Activated CD8-positive, alpha-beta T cell treated with anti-CD3 and anti-CD28 coated beads for 36 hours (primary cell): ENCODE results near the gene CAT. TPM values are rescaled to one million over a fixed set of nuclear protein-coding genes. Genes with fewer than 3 reads are reported as not detected.

Source experiments
- ATAC-seq: fragments of 200-7000 bp; cut with Tn5 transposase; one replicate; pipeline ENCODE4 v1.10.0; 2021; ENCODE audit warnings: mild to moderate bottlenecking, moderate library complexity
- CTCF ChIA-PET: fragments of 350-600 bp; sonication (Branson Sonifier 250); formaldehyde crosslinking; loops from one replicate; lab custom pipeline; 2021; ENCODE audit warnings: antibody characterized with exemption; lab: Charles Lee
- POLR2A ChIA-PET: fragments of 350-600 bp; sonication (Branson Sonifier 250); formaldehyde crosslinking; loops from one replicate; lab custom pipeline; 2021; ENCODE audit warnings: antibody characterized with exemption; lab: Charles Lee
- DNase-seq: peaks from one replicate; pipeline ENCODE4 v3.0.0-alpha.2; 2020
- H3K27ac Mint-ChIP-seq: one replicate; pipeline ENCODE4 v1.8.0; 2021; ENCODE audit warnings: mild to moderate bottlenecking, mixed read lengths
- H3K27me3 Mint-ChIP-seq: one replicate; pipeline ENCODE4 v1.8.0; 2021; ENCODE audit warnings: mixed read lengths
- H3K36me3 Mint-ChIP-seq: one replicate; pipeline ENCODE4 v1.8.0; 2021; ENCODE audit warnings: low read depth, mixed read lengths
- H3K4me1 Mint-ChIP-seq: one replicate; pipeline ENCODE4 v1.8.0; 2021; ENCODE audit warnings: low read depth, mixed read lengths
- H3K4me3 Mint-ChIP-seq: one replicate; pipeline ENCODE4 v1.8.0; 2021; ENCODE audit warnings: mild to moderate bottlenecking, moderate library complexity, mixed read lengths
- H3K9me3 Mint-ChIP-seq: one replicate; pipeline ENCODE4 v1.8.0; 2021; ENCODE audit warnings: mixed read lengths
- CTCF ChIP-seq: fragments of 200-600 bp; IDR thresholded peaks from one replicate; pipeline ENCODE4 v1.8.0; 2022; ENCODE audit warnings: antibody characterized with exemption, mild to moderate bottlenecking
- intact Hi-C: fragments of 100-400 bp; cut with micrococcal nuclease; formaldehyde crosslinking; loops from one replicate; pipeline ENCODE4 v1.10.0; 2022
- total RNA-seq, 2 experiments: library from RNA; stranded (reverse); gene quantifications; one replicate each; pipeline ENCODE4 v1.2.3, GENCODE V29; 2021

CAT gene
- total RNA-seq, 2 experiments from 2014 or later = 23.9 to 24.8 TPM

- CTCF ChIA-PET = no interaction called here
- H3K36me3 Mint-ChIP-seq = peaks cover 12% of the 10 kb centered on the region
Observed at GRCh38 chr11:34475656-34476055, 36.9 kb downstream of the CAT start.

GRCh38 chr11:34476849-34477248 is 38.1 kb downstream of the CAT start:
- Mint-ChIP-seq H3K27me3 (no peaks in the 10 kb centered on the region), H3K27ac (no peak overlapping the region), H3K9me3 (no peaks in the 10 kb centered on the region), H3K36me3 (peaks cover 7% of the 10 kb centered on the region), H3K4me1 (no peaks in the 10 kb centered on the region), H3K4me3 (no peak overlapping the region)
- POLR2A ChIA-PET = no interaction called here
- intact Hi-C loops = loop anchor here (10.0 kb wide), 1 partner anchor 302 kb away; no protein-coding TSS in a partner anchor
- DNase-seq (no peak), ATAC-seq (no peak)
- CTCF ChIA-PET = interaction anchor here (0.9 to 1.1 kb wide), 2 partner anchors 9 to 36 kb away, joined by 3 read pairs; no protein-coding TSS in a partner anchor
- TF ChIP-seq CTCF = no peak

More at GRCh38 chr11:34475656-34476055, 36.9 kb downstream of the CAT start:
- no peaks in the 10 kb centered on the region for H3K9me3 Mint-ChIP-seq
- H3K4me1 Mint-ChIP-seq = no peaks in the 10 kb centered on the region
- DNase-seq (no peak), ATAC-seq (no peak)
- POLR2A ChIA-PET = no interaction called here
- no peak overlapping the region for H3K4me3 Mint-ChIP-seq
- TF ChIP-seq CTCF = no peak
- intact Hi-C loops = loop anchor here (10.0 kb wide), 1 partner anchor 301 kb away; no protein-coding TSS in a partner anchor
- no peak overlapping the region for H3K27ac Mint-ChIP-seq
- no peaks in the 10 kb centered on the region for H3K27me3 Mint-ChIP-seq

GRCh38 chr11:34478845-34479663 is 40.3 kb downstream of the CAT start:
- H3K27me3 Mint-ChIP-seq = peaks cover 2% of the 10 kb centered on the region
- TF ChIP-seq CTCF = no peak
- intact Hi-C loops = loop anchor here (10.0 kb wide), 1 partner anchor 304 kb away; no protein-coding TSS in a partner anchor
- ChIA-PET CTCF (interaction anchor here (1.8 kb wide), 1 partner anchor 13 kb away, joined by 11 read pairs; no protein-coding TSS in a partner anchor), POLR2A (no interaction called here)
- H3K27ac Mint-ChIP-seq = no peak overlapping the region
- ATAC-seq (no peak), DNase-seq (no peak)
- no peaks in the 10 kb centered on the region for H3K9me3 Mint-ChIP-seq
- no peaks in the 10 kb centered on the region for H3K4me1 Mint-ChIP-seq
- no peak overlapping the region for H3K4me3 Mint-ChIP-seq
- H3K36me3 Mint-ChIP-seq = no peaks in the 10 kb centered on the region

- intact Hi-C loops = no loop called here
- no peak for TF ChIP-seq CTCF
- no peak for ATAC-seq
- peaks cover 2% of the 10 kb centered on the region for H3K27me3 Mint-ChIP-seq
- POLR2A ChIA-PET = interaction anchor here (0.7 kb wide), 1 partner anchor 1473 kb away, joined by 3 read pairs; no protein-coding TSS in a partner anchor
- H3K36me3 Mint-ChIP-seq = no peaks in the 10 kb centered on the region
- no peak overlapping the region for H3K27ac Mint-ChIP-seq
- no peak for DNase-seq
- no peak overlapping the region for H3K4me3 Mint-ChIP-seq
- CTCF ChIA-PET = interaction anchor here (1.8 to 3.7 kb wide), 2 partner anchors 12 kb away, joined by 11 to 18 read pairs; no protein-coding TSS in a partner anchor
- H3K9me3 Mint-ChIP-seq = no peaks in the 10 kb centered on the region
- H3K4me1 Mint-ChIP-seq = no peaks in the 10 kb centered on the region
Observed at GRCh38 chr11:34480314-34480713, 41.6 kb downstream of the CAT start.

GRCh38 chr11:34481307-34481706 is 42.6 kb downstream of the CAT start:
- Mint-ChIP-seq H3K4me3 (no peak overlapping the region), H3K27ac (no peak overlapping the region), H3K4me1 (no peaks in the 10 kb centered on the region), H3K9me3 (no peaks in the 10 kb centered on the region), H3K36me3 (no peaks in the 10 kb centered on the region), H3K27me3 (peaks cover 2% of the 10 kb centered on the region)
- DNase-seq = no peak
- POLR2A ChIA-PET = no interaction called here
- CTCF ChIA-PET = interaction anchor here (0.6 to 3.7 kb wide), 4 partner anchors 11 to 25 kb away, joined by 3 to 18 read pairs (median 6); no protein-coding TSS in a partner anchor
- ATAC-seq = no peak
- TF ChIP-seq CTCF = no peak
- intact Hi-C loops = no loop called here
